GM18951 (cell line): Measurements from ENCODE around the gene HES4.

Experiments
- POLR2A ChIP-seq: IDR thresholded peaks from 4 replicates; pipeline ENCODE4 v1.6.1; 2011; ENCODE audit warnings: mild to moderate bottlenecking; ENCODE audit not compliant: insufficient read length, insufficient read depth; ENCODE audit errors: extremely low read depth
- in situ Hi-C: fragments of 300-500 bp; cut with MboI; formaldehyde crosslinking; loops from one replicate; pipeline ENCODE4 v1.12.0; 2022; ENCODE audit warnings: low sequenced_read_pairs, mixed read lengths, inconsistent platforms; ENCODE audit not compliant: unreplicated experiment

HES4 gene

DNA sequence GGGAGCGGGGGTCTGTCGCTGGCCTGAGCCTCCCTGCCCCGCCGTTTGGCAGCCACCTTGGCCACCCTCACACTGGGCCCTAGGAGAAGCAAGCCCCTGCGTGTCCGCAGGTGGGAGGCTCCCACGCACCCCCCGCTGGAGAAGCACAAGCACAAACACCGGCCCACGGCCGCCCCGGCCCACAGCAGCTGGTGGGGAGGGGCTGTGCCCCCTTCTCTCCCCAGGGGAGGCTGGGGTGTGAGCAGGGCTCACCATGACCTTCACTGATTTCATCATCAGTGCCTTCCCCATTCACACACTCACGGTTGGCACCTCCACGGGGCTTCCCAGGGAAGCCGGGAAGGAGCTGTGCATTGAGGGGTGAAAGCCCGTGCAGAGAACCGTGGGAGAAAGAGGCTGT, 27.9 kb upstream of the HES4 start:
- no peak for TF ChIP-seq POLR2A
- in situ Hi-C loops: no loop called here

DNA sequence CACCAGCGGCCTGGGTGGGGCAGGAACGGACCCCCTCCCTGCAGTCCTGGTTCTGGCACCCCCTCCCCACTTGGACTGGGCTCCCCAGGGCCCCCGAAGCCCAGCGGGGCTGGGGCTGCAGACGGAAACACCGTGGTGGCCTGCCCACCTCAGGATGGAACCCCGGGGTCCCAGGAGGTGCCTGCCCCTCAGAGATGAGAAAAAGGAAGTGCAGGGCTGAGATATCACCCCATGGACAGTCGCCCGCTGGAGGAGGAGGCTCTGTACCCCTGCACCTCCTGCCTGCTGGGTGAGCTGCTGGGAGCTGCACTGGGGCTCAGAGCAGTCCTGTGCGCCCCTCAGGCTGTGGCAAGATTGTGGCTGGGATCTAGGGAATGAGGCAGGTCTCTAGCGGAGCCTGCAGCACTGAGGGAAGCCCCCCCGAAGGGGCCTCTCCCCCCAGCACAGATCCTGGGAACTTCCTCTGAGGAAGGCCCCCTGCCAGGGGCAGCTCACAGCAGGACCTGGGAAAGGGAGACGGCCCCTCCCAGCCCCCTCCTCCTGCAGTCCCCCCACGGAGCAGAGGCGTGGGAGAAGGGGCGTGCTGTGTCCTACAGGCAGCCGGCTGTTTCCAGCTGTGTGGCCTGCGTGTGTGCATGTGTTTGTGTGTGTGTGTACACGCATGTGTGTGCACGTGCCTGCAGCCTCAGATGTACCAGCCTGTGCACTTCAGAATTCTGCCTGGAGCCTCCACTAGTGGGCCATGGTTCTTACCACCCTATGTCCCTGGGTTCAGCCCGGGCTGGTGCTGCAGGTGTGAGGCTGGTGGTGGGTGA, 26.9 kb upstream of the HES4 start:
- in situ Hi-C loops: no loop called here
- no peak for TF ChIP-seq POLR2A

DNA sequence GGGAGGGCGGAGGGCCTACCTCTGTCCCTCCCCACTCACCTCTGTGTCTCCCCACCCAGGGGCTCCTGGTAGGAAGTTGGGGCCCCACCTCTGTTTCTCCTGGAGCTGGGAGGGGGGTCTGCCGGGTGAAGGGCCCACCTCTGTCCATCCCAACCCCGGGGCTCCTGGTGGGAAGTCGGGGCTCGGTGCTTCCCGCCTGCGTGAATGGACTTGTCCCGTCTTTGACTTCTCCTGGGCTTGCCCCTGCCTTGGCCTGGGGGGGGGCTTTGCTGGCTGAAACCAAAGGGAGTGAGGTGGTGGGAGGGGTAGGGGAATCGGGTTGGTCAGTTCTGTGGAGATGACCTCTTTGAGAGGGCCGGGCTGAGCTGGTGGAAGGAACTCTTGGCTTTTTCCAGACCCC, 25.8 kb upstream of the HES4 start:
- in situ Hi-C loops: no loop called here
- no peak for TF ChIP-seq POLR2A

DNA sequence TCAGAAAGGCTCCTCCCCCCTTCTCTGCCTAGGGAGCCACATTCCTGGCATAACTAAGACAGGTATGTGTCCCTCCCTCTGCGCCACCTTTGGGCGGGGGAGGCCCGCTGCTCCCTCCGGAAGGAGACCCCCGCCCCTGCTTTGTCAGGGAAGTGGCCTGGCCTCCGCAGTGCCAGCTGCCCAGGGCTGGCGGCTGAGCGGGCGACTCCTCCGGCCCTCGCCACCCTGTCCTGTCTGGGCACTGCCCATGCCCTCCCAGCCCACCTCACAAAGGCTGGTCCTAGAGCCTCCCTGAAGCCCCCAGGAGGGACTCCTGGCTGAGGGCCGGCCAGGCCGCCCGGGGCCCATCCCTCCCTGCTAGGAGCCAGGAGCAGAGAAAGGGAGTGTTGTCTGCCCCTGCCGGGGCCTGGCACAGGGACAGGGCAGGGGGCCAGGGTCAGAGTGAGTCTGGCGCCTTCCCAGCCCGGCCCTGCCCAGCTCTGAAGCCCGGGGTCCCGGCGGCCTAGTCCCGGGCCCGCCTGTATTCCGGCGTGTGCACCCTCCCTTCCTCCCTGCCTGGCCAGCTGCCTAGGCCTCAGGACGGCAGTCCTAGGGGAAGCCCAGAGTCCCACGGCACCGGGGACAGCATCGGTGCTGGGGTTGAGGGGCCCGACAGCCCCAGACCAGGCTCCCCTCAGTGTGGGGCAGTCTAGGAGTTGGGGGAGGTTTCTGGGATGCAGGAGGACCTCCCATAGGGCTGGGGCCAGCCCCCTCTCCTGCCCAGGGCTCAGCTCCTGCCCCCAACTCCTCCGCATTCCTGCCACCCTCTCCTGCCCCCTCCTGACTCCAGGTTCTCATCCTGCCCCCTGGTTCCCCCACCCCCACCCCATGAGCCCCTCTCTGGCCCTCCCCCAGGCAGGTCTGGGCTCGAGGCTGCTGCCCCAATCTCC, 25.1 kb upstream of the HES4 start:
- in situ Hi-C loops: no loop called here
- no peak for TF ChIP-seq POLR2A

DNA sequence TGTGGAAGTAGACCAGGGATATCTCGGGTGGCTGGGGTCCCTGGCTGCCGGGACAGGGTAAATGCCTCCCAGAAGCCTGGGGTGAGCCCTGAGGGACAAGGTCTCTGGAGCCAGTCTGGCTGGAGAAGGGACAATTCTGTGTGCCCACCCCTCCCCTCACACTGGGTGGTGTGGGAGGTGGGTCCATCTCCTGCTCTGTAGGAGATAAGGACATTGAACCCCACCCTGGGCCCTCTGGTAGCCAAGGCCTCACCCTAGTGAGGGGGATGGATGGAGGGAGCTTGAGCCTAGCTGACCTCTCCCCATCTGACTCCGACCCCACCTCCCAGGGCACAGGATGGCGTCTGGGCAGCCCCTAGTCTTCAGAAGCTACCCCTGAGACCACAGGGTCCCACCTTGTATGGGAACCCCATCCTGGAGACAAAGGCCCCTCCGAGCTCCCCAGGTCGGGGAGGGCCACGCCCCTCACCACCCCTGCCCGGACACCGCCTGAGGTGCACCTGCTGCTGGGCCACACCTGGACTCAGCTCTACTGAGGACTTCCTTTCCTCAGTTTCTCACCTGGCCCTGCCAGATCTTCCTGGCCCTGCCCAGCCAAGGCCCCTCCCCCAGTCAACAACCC, 24.4 kb upstream of the HES4 start:
- TF ChIP-seq POLR2A: no peak
- in situ Hi-C loops: no loop called here

DNA sequence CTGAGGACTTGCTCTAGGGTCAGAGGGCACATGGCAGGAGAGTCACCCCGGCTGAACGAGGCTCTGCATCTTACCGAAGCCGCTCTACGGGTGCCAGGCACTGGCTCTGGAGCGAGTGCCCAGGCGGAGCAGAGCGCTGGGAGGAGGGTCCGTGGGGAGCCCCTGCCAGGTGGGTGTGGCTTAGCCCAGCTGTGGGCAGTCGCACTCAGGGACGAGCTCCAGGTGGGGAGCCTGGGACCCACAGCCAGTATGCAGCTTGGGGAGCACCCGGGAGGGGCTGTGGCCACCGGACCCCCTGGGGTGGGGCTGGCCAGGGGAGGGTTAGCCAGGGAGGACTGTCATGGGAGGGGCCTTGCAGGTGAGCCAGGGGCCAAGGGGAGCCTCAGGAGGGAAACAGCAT, 23.8 kb upstream of the HES4 start:
- TF ChIP-seq POLR2A: no peak
- in situ Hi-C loops: no loop called here

DNA sequence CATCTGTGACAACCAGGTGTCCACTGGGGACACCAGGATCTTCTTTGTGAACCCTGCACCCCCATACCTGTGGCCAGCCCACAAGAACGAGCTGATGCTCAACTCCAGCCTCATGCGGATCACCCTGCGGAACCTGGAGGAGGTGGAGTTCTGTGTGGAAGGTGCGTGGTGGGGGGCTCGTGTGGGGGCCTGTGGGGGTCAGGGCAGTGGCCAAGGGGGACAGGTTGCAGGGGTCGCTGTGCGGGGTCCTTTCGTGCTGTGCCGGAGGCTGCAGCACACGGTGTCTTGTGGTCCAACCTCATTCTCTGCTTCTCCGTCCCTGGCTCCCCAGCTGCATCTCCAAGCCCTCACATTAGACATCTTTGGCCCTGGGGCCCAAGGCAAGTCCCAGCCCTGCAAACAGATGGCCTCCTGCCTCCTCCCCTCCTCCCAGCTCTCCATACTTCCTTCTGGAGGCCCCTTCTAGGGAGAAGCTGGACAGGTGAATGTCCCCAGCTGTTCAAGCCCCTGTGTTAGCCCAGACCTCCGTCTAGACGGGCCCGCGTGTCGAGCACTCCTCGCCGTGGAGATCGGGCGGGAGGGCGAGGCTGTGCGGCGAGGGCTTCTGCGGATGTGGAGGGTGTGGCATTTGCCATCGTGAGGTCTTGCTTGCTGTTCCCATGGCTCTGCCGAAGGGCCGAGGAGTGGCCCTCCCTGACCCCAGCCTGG, 22.6 kb upstream of the HES4 start:
- in situ Hi-C loops: no loop called here
- no peak for TF ChIP-seq POLR2A

DNA sequence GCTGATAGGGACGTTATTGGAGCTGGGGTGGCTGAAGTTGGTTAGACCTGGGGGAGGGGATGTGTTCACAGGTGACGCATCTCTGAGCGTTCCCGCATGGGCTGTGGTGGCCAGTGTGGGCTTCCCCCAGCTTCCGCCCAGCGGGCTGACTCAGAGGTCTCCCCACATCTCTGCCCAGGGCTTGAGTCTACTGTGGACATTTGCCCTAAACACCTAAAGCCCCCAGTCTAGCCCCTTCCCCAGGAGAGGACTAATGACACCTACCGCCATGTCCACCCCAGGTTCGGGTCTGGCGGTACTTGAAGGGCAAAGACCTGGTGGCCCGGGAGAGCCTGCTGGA, 22.0 kb upstream of the HES4 start:
- no peak for TF ChIP-seq POLR2A
- in situ Hi-C loops: no loop called here

DNA sequence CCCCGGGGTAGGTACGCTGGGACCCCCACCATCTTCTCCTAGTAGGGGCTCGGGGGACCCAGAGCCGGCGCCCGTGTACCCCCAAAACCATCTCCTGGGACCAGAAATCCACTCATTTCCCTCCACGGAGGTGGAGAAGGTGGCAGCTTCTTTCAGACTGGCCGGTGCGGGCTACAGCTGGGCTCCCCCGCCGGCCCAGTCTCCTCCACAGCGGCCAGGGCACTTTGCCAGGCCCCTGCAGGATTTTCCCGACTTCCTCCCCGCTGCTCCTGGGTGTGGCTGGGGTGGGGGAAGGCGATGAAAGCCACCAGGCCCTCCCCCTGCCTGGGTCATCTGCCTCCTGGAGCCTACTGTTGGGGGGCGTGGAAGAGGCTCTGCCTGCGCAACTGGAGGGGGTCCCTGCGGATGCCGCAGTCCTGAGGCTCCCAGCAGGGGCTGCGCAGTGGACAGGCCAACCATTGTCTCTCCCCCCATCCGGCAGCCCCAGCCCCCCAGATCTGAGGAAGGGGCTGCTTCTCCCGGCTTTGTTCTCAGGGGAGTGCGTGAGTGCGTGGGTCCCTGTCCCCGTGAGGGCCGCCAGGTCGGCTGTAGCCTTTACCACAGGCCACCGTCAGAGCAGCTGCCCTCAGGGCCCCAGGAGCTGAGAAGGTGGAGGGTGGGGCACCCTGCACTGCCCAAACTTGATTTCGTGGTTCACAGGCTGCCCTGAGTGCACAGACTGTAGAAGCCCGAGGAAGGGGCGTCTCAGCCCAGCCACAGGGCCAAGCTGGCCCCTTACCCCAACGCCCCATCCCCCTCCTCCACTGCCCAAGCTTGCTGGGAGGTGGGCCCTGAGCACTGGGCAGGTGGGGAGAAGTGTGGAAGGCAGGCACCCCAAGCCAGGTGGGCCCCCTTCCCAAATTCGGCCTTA, 21.4 kb upstream of the HES4 start:
- no peak for TF ChIP-seq POLR2A
- in situ Hi-C loops: no loop called here

DNA sequence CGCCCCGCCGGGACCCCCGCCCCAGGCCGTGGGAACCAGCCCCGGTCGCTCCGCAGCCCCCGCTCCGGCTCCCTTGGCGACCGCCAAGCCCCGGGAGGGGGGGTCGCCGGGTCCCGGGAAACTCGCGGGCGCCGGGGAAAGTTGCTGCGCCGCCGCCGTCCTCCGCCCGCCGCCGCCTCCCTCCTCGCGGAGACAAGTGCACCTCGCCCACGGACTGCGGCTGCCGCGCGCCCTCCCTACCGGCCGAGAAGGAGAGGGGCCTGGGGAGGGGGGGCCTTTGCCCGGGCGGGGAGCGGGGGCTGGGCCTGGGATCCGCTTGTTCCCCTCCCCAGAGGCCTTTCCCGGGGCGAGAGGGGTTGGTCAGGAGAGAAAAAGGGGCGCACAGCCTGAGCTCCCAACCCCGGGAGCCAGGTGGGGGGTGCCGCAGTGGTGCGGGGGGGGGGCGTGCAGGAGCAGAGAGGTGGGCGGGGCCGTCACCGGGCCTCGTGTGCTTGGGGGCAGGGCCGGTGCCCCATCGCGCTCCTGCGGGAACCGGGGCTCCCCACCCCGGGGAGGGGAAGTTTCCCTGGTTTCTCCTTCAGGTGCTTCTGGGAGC, 20.6 kb upstream of the HES4 start:
- TF ChIP-seq POLR2A: no peak
- in situ Hi-C loops: no loop called here

DNA sequence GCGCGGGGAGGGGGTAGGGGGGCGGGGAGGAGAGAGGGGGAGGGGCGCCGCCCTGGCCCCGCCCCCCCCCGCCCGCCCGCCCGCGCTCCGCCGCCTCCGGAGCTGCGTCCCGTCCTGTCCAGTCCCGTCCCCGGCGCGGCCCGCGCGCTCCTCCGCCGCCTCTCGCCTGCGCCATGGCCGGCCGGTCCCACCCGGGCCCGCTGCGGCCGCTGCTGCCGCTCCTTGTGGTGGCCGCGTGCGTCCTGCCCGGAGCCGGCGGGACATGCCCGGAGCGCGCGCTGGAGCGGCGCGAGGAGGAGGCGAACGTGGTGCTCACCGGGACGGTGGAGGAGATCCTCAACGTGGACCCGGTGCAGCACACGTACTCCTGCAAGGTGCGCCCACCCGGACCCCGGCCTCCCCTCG, 20.1 kb upstream of the HES4 start, which contains the start of gene AGRN:
Gene AGRN, plus strand, starts transcription at position 121 of the 405 bp plus-strand sequence. Its CDS starts 53 bp downstream, at position 174.
- TF ChIP-seq POLR2A: peak; percentile 61
- in situ Hi-C loops: no loop called here
